ENCODE data around the gene CTNNA2.

CTNNA2 gene

DNA sequence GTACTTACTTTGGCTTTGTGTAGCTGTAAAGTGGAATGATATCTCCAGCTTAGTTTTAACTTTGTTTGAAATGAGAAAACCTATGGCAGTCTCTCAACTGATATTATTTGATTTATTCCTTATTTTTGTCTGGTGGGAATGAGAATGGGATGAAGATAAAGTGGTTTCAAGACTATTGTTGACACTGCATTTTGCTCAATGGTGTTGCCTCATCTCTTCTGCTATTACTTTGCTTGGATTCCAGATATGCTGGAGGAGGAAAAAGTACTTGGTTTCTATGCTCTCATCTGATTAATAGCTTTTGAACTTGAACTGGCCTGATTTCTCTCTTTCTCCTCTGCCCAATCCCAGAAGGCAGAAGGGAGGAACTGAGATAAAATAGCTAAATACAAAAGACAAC, 198.2 kb downstream of the CTNNA2 start:
- Mint-ChIP-seq H3K27me3 (no peaks in the 10 kb centered on the region), H3K4me3 (no peak overlapping the region), H3K9me3 (peaks cover 10% of the 10 kb centered on the region), H3K4me1 (ENCODE audit: low read depth) (no peaks in the 10 kb centered on the region), H3K36me3 (ENCODE audit: low read depth) (no peaks in the 10 kb centered on the region), H3K27ac (no peak overlapping the region)
- DNase-seq: no peak

DNA sequence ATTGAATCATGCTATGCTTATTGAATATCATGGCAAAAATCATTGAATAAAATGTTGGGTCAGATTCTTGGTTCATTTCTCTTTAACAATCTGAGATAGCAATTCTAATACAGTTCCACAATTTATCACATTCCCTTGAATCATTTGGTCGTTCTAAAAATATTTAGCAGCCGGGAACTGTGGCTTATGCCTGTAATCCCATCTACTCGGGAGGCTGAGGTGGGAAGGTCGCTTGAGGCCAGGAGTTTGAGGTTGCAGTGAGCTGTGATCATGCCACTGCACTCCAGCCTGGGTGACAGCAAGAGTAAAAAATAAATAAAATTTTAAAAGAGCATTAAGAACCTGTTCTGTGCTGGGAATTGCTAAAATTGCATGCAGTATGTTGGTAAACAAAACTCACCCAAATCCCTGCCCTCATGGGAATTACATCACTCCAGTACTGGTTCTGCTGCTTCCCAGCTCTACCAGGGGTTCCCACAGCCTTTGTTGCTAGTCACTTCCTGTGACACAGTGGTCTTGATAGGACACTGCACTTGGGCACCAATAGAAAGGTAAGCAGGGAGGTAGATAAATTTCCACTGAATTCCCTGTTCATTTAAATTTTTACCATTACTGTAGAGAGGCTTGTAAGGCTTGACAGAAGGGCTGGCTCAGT, 200.4 kb downstream of the CTNNA2 start:
- no peak for DNase-seq
- Mint-ChIP-seq H3K36me3 (ENCODE audit: low read depth) (no peaks in the 10 kb centered on the region), H3K9me3 (peaks cover 12% of the 10 kb centered on the region), H3K27me3 (no peaks in the 10 kb centered on the region), H3K27ac (no peak overlapping the region), H3K4me3 (no peak overlapping the region), H3K4me1 (ENCODE audit: low read depth) (no peaks in the 10 kb centered on the region)

DNA sequence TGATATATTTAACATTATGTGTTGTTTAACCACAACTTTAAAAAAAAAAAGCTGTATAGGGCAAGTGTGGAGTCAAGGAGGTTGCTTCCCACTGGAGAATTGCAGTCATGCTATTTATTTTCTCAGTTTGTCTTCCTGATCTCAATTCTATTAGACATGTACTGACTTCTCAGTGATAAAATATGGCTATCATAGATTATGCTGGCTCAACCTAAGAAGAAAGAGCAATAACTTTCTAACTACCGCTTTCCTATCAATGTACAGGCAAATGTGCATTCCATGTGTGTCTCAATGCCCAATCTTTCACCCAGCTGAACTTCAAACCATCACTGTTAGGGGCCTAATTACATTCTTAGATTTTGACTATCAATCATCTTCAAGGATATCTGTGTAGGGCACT, 201.4 kb downstream of the CTNNA2 start:
- H3K4me3 Mint-ChIP-seq: no peak overlapping the region
- H3K27me3 Mint-ChIP-seq: no peaks in the 10 kb centered on the region
- no peak overlapping the region for H3K27ac Mint-ChIP-seq
- peaks cover 12% of the 10 kb centered on the region for H3K9me3 Mint-ChIP-seq
- no peak for DNase-seq
- no peaks in the 10 kb centered on the region for H3K4me1 Mint-ChIP-seq (ENCODE audit: low read depth)
- no peaks in the 10 kb centered on the region for H3K36me3 Mint-ChIP-seq (ENCODE audit: low read depth)

DNA sequence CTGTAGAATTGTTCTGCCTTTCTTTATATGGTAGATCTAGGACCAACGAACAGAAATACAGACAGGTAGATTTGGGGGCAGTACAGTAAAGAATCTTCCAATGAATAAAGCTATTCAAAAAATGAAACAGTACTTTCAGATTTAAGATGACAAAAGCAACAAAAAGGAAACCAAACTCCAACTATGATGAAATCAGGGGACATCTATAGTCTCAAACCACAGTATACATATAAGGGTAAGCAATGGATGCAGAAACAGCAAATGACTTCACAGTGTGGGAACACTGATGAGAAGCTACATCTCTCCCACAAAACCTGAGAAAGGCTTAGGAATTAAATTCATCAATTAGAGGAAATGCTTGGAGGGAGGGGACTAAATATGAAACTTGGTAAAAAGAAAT, 202.5 kb downstream of the CTNNA2 start:
- H3K4me3 Mint-ChIP-seq: no peak overlapping the region
- H3K27ac Mint-ChIP-seq: no peak overlapping the region
- DNase-seq: no peak
- peaks cover 16% of the 10 kb centered on the region for H3K9me3 Mint-ChIP-seq
- H3K36me3 Mint-ChIP-seq (ENCODE audit: low read depth): no peaks in the 10 kb centered on the region
- no peaks in the 10 kb centered on the region for H3K4me1 Mint-ChIP-seq (ENCODE audit: low read depth)
- H3K27me3 Mint-ChIP-seq: no peaks in the 10 kb centered on the region

DNA sequence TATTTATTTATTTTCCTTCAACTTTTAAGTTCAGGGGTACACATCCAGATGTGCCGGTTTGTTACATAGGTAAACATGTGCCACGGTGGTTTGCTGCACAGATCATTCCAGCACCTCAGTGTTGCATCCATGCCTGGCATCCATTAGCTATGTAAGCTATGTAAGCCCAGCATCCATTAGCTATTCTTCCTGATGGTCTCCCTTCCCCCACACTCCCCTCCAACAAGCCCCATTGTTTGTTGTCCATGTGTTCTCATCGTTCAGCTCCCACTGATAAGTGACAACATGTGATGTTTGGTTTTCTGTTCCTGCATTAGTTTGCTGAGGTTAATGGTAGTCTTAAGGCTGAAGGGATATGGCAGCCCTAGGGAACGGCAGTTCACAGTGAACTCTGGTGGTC, 203.4 kb downstream of the CTNNA2 start:
- Mint-ChIP-seq H3K27ac (no peak overlapping the region), H3K36me3 (ENCODE audit: low read depth) (no peaks in the 10 kb centered on the region), H3K27me3 (no peaks in the 10 kb centered on the region), H3K4me1 (ENCODE audit: low read depth) (no peaks in the 10 kb centered on the region), H3K9me3 (peaks cover 16% of the 10 kb centered on the region), H3K4me3 (no peak overlapping the region)
- DNase-seq: no peak

- H3K4me3 Mint-ChIP-seq: no peak overlapping the region
- no peak for DNase-seq
- H3K36me3 Mint-ChIP-seq (ENCODE audit: low read depth): no peaks in the 10 kb centered on the region
- H3K27me3 Mint-ChIP-seq: no peaks in the 10 kb centered on the region
- H3K4me1 Mint-ChIP-seq (ENCODE audit: low read depth): no peaks in the 10 kb centered on the region
- no peak overlapping the region for H3K27ac Mint-ChIP-seq
- peaks cover 16% of the 10 kb centered on the region for H3K9me3 Mint-ChIP-seq
Observed at GRCh38 chr2:79717364-79718007, 204.6 kb downstream of the CTNNA2 start.

DNA sequence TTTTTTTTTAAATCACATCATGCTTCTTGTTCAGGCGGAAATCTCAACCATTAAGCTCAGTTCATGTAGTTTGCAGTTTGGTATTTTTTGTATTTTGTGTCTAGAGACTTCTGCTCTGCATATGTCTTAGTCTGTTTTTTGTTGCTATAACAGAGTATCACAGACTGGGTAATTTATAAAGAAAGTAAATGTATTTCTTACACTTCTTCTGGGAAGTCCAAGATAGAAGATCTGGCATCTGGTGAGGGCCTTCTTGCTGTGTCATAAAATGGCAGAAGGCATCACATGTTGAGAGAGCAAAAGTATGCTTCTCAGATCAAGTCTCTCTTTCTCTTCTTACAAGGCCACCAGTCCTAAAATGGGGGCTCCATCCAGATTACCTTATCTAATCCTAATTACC, 208.2 kb downstream of the CTNNA2 start:
- DNase-seq: no peak
- Mint-ChIP-seq H3K4me3 (no peak overlapping the region), H3K36me3 (ENCODE audit: low read depth) (no peaks in the 10 kb centered on the region), H3K4me1 (ENCODE audit: low read depth) (no peaks in the 10 kb centered on the region), H3K27ac (no peak overlapping the region), H3K27me3 (no peaks in the 10 kb centered on the region), H3K9me3 (peaks cover 20% of the 10 kb centered on the region)

GRCh38 chr2:79721966-79722365, 209.1 kb downstream of the CTNNA2 start:
- no peak for DNase-seq
- H3K9me3 Mint-ChIP-seq: peaks cover 14% of the 10 kb centered on the region
- no peak overlapping the region for H3K27ac Mint-ChIP-seq
- H3K27me3 Mint-ChIP-seq: no peaks in the 10 kb centered on the region
- H3K4me3 Mint-ChIP-seq: no peak overlapping the region
- no peaks in the 10 kb centered on the region for H3K36me3 Mint-ChIP-seq (ENCODE audit: low read depth)
- no peaks in the 10 kb centered on the region for H3K4me1 Mint-ChIP-seq (ENCODE audit: low read depth)

DNA sequence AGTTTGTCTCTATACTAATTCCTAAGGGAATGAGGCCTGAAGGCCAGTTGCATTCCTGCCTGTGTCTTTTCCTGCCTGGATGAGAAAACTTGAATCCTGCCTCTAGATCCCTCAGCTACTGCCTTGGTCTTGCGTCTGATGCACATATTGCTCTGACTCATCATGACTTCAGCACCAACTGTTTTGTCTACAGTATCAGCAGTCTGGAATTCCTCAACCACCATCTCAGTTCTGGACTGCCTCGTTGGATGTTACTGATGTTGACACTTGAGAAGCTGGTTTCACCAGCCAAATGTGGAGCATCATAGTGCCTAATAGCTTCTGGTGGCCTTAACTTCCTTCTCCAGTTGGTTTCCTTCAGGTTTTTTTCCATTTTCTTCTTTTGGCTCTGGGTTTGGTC, 211.0 kb downstream of the CTNNA2 start:
- Mint-ChIP-seq H3K4me1 (ENCODE audit: low read depth) (no peaks in the 10 kb centered on the region), H3K9me3 (peaks cover 14% of the 10 kb centered on the region), H3K27me3 (no peaks in the 10 kb centered on the region), H3K4me3 (no peak overlapping the region), H3K36me3 (ENCODE audit: low read depth) (no peaks in the 10 kb centered on the region), H3K27ac (no peak overlapping the region)
- DNase-seq: no peak

- Mint-ChIP-seq H3K4me1 (ENCODE audit: low read depth) (no peaks in the 10 kb centered on the region), H3K27me3 (no peaks in the 10 kb centered on the region), H3K27ac (no peak overlapping the region), H3K36me3 (ENCODE audit: low read depth) (no peaks in the 10 kb centered on the region), H3K9me3 (peaks cover 7% of the 10 kb centered on the region), H3K4me3 (no peak overlapping the region)
- no peak for DNase-seq
Observed at GRCh38 chr2:79729532-79729931, 216.7 kb downstream of the CTNNA2 start.

GRCh38 chr2:79734518-79734917, 221.7 kb downstream of the CTNNA2 start:
- no peaks in the 10 kb centered on the region for H3K27me3 Mint-ChIP-seq

GRCh38 chr2:79740879-79741443, 228.1 kb downstream of the CTNNA2 start:
- Mint-ChIP-seq H3K27ac (no peak overlapping the region), H3K36me3 (ENCODE audit: low read depth) (no peaks in the 10 kb centered on the region), H3K4me1 (ENCODE audit: low read depth) (no peaks in the 10 kb centered on the region), H3K4me3 (no peak overlapping the region), H3K9me3 (peaks cover 11% of the 10 kb centered on the region), H3K27me3 (no peaks in the 10 kb centered on the region)
- DNase-seq: no peak

More at GRCh38 chr2:79734518-79734917, 221.7 kb downstream of the CTNNA2 start:
- Mint-ChIP-seq H3K27ac (no peak overlapping the region), H3K4me3 (no peak overlapping the region), H3K9me3 (peaks cover 8% of the 10 kb centered on the region), H3K36me3 (ENCODE audit: low read depth) (no peaks in the 10 kb centered on the region), H3K4me1 (ENCODE audit: low read depth) (no peaks in the 10 kb centered on the region)
- no peak for DNase-seq

DNA sequence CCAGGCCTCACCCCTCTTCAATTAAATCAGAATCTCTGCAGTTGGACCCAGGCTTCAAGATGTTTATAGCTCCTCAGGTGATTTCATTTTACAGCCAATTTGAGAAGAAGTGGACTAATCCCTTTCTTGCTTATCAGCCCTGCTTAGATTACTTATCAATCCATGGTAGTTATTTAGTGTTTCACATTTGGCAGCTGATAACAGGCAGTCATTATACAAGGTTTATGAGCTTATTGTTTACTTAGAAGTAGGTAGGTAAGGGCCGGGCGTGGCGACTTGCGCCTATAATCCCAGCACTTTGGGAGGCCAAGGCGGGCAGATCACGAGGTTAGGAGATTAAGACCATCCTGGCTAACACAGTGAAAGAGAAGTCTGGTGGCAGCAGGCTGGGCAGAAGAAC, 237.5 kb downstream of the CTNNA2 start:
- DNase-seq: no peak
- Mint-ChIP-seq H3K4me3 (no peak overlapping the region), H3K9me3 (peaks cover 2% of the 10 kb centered on the region), H3K36me3 (ENCODE audit: low read depth) (no peaks in the 10 kb centered on the region), H3K27me3 (no peaks in the 10 kb centered on the region), H3K27ac (no peak overlapping the region), H3K4me1 (ENCODE audit: low read depth) (no peaks in the 10 kb centered on the region)

GRCh38 chr2:79757526-79757925, 244.7 kb downstream of the CTNNA2 start:
- peaks cover 4% of the 10 kb centered on the region for H3K9me3 Mint-ChIP-seq
- H3K27ac Mint-ChIP-seq: no peak overlapping the region
- no peaks in the 10 kb centered on the region for H3K36me3 Mint-ChIP-seq (ENCODE audit: low read depth)
- no peak for DNase-seq
- no peak overlapping the region for H3K4me3 Mint-ChIP-seq
- H3K4me1 Mint-ChIP-seq (ENCODE audit: low read depth): no peaks in the 10 kb centered on the region
- H3K27me3 Mint-ChIP-seq: no peaks in the 10 kb centered on the region

- DNase-seq: no peak
- Mint-ChIP-seq H3K27ac (no peak overlapping the region), H3K27me3 (no peaks in the 10 kb centered on the region), H3K4me1 (ENCODE audit: low read depth) (no peaks in the 10 kb centered on the region), H3K4me3 (no peak overlapping the region), H3K9me3 (peaks cover 4% of the 10 kb centered on the region), H3K36me3 (ENCODE audit: low read depth) (no peaks in the 10 kb centered on the region)
Observed at GRCh38 chr2:79758042-79758441, 245.2 kb downstream of the CTNNA2 start.
